GM21825 (cell line): ENCODE data around the gene MSANTD1.
"Not testable (repeated sequence)": the region's sequence is repeated elsewhere in the genome, so short reads cannot be mapped to it uniquely, and the experiment has no call there.

ENCODE experiments used
- ATAC-seq: cut with Tn5 transposase; IDR thresholded peaks from one replicate; pipeline ENCODE4 v1.9.1; 2021; ENCODE audit warnings: mild to moderate bottlenecking, moderate library complexity; ENCODE audit not compliant: unreplicated experiment

Gene MSANTD1

GRCh38 chr4:3299976-3300671 is 51.2 kb downstream of the MSANTD1 start:
- ATAC-seq, result no peak

GRCh38 chr4:3300882-3301281 is 51.9 kb downstream of the MSANTD1 start:
- ATAC-seq, result not testable (repeated sequence)

GRCh38 chr4:3301450-3302172 is 52.7 kb downstream of the MSANTD1 start:
- no peak for ATAC-seq

- ATAC-seq, result no peak
Measured at GRCh38 chr4:3302173-3302785, 53.3 kb downstream of the MSANTD1 start.

GRCh38 chr4:3302786-3303564 is 54.0 kb downstream of the MSANTD1 start:
- ATAC-seq, result no peak

- ATAC-seq, result no peak
Measured at GRCh38 chr4:3303565-3303824, 54.5 kb downstream of the MSANTD1 start.

GRCh38 chr4:3303923-3304710 is 55.2 kb downstream of the MSANTD1 start:
- ATAC-seq, result no peak

- no peak for ATAC-seq
Measured at GRCh38 chr4:3304831-3305609, 56.1 kb downstream of the MSANTD1 start.

- ATAC-seq, result no peak
Measured at GRCh38 chr4:3305610-3306371, 56.8 kb downstream of the MSANTD1 start.
